Frontal cortex (tissue), 4 donors: ENCODE measurements around the gene PTPRD. TPM values are rescaled to one million over a fixed set of nuclear protein-coding genes. Genes with fewer than 3 reads are reported as not detected.

Experiments used
- DNase-seq, 2 donors: peaks; one replicate each; pipeline ENCODE4 v3.0.0; 2012; ENCODE audit warnings: low spot score in 2 of 2
- FAIRE-seq: peaks from 2 replicates; lab custom pipeline; 2012; peaks lifted over from hg19 to GRCh38; lab: Jason Lieb, UNC
- total RNA-seq: library from RNA; depleted of rRNA; stranded (reverse); fragments of >200 nt; gene quantifications from one replicate; pipeline ENCODE4 v1.2.3, GENCODE V29; 2014
- donor health status: control.
- donor health status: control.
- donor health status: control.

The PTPRD gene
- total RNA-seq, 1 donor from 2014 or later: 191 TPM

GRCh38 chr9:8668751-8669150, 1944.1 kb downstream of the PTPRD start:
- no peak for FAIRE-seq
- no peak for DNase-seq

GRCh38 chr9:8668231-8668630, 1944.6 kb downstream of the PTPRD start:
- no peak for FAIRE-seq
- no peak for DNase-seq

- DNase-seq (no peak), FAIRE-seq (no peak)
Measured at GRCh38 chr9:8666060-8666459, 1946.7 kb downstream of the PTPRD start.

GRCh38 chr9:8660383-8660782, 1952.4 kb downstream of the PTPRD start:
- FAIRE-seq: no peak
- no peak for DNase-seq

- DNase-seq (no peak), FAIRE-seq (no peak)
Measured at GRCh38 chr9:8659108-8659507, 1953.7 kb downstream of the PTPRD start.

GRCh38 chr9:8655071-8655470, 1957.7 kb downstream of the PTPRD start:
- DNase-seq (no peak), FAIRE-seq (no peak)

GRCh38 chr9:8653855-8654254, 1958.9 kb downstream of the PTPRD start:
- no peak for DNase-seq
- FAIRE-seq: no peak

GRCh38 chr9:8653111-8653510, 1959.7 kb downstream of the PTPRD start:
- DNase-seq (no peak), FAIRE-seq (no peak)

- FAIRE-seq: no peak
- no peak for DNase-seq
Measured at GRCh38 chr9:8652255-8652654, 1960.5 kb downstream of the PTPRD start.

- no peak for DNase-seq
- FAIRE-seq: no peak
Measured at GRCh38 chr9:8651846-8652215, 1961.0 kb downstream of the PTPRD start.

- FAIRE-seq (no peak), DNase-seq (no peak)
Measured at GRCh38 chr9:8651070-8651845, 1961.5 kb downstream of the PTPRD start.

GRCh38 chr9:8649807-8650206, 1963.0 kb downstream of the PTPRD start:
- FAIRE-seq: no peak
- no peak for DNase-seq

- DNase-seq (no peak), FAIRE-seq (no peak)
Measured at GRCh38 chr9:8649160-8649559, 1963.6 kb downstream of the PTPRD start.

- no peak for FAIRE-seq
- no peak for DNase-seq
Measured at GRCh38 chr9:8648271-8648845, 1964.4 kb downstream of the PTPRD start.

GRCh38 chr9:8647824-8648223, 1965.0 kb downstream of the PTPRD start:
- FAIRE-seq (no peak), DNase-seq (no peak)

GRCh38 chr9:8644571-8644970, 1968.2 kb downstream of the PTPRD start:
- FAIRE-seq (no peak), DNase-seq (no peak)

GRCh38 chr9:8643896-8644295, 1968.9 kb downstream of the PTPRD start:
- FAIRE-seq (no peak), DNase-seq (no peak)

- DNase-seq (no peak), FAIRE-seq (no peak)
Measured at GRCh38 chr9:8643464-8643863, 1969.3 kb downstream of the PTPRD start.

- no peak for FAIRE-seq
Measured at GRCh38 chr9:8640761-8641160, 1972.0 kb downstream of the PTPRD start.

GRCh38 chr9:8637626-8638025, 1975.2 kb downstream of the PTPRD start:
- FAIRE-seq: peak; percentile 56
- DNase-seq: no peak

More at GRCh38 chr9:8640761-8641160, 1972.0 kb downstream of the PTPRD start:
- DNase-seq: no peak

GRCh38 chr9:8633784-8634183, 1979.0 kb downstream of the PTPRD start:
- DNase-seq (no peak), FAIRE-seq (no peak)

- DNase-seq: no peak
- FAIRE-seq: no peak
Measured at GRCh38 chr9:8632493-8632892, 1980.3 kb downstream of the PTPRD start.
